ENCODE measurements around the gene CDH8.

The CDH8 gene

GRCh38 chr16:61862221-61863155 is 173.8 kb downstream of the CDH8 start:
- H3K4me3 ChIP-seq (ENCODE audit: control insufficient read depth, low read depth, low read length): no peak overlapping the region
- no peak for DNase-seq (ENCODE audit: low read depth)
- no peak for TF ChIP-seq CTCF (conservative IDR thresholded peaks at IDR 0.05; ENCODE audit: control insufficient read depth, insufficient read depth, low read depth, low read length)

- no peak for DNase-seq (ENCODE audit: low read depth)
- no peak for TF ChIP-seq CTCF (conservative IDR thresholded peaks at IDR 0.05; ENCODE audit: control insufficient read depth, insufficient read depth, low read depth, low read length)
- H3K4me3 ChIP-seq (ENCODE audit: control insufficient read depth, low read depth, low read length): no peak overlapping the region
These were observed 177.2 kb downstream of the CDH8 start for GRCh38 chr16:61858988-61859387.

- DNase-seq (ENCODE audit: low read depth): no peak
- no peak overlapping the region for H3K4me3 ChIP-seq (ENCODE audit: control insufficient read depth, low read depth, low read length)
- TF ChIP-seq CTCF (conservative IDR thresholded peaks at IDR 0.05; ENCODE audit: control insufficient read depth, insufficient read depth, low read depth, low read length): no peak
These were observed 193.6 kb downstream of the CDH8 start for GRCh38 chr16:61842666-61843065.

- H3K4me3 ChIP-seq (ENCODE audit: control insufficient read depth, low read depth, low read length): no peak overlapping the region
- no peak for DNase-seq (ENCODE audit: low read depth)
- TF ChIP-seq CTCF (conservative IDR thresholded peaks at IDR 0.05; ENCODE audit: control insufficient read depth, insufficient read depth, low read depth, low read length): no peak
These were observed 199.3 kb downstream of the CDH8 start for GRCh38 chr16:61836804-61837393.

GRCh38 chr16:61834082-61834481 is 202.2 kb downstream of the CDH8 start:
- TF ChIP-seq CTCF (conservative IDR thresholded peaks at IDR 0.05; ENCODE audit: control insufficient read depth, insufficient read depth, low read depth, low read length): no peak
- DNase-seq (ENCODE audit: low read depth): no peak
- H3K4me3 ChIP-seq (ENCODE audit: control insufficient read depth, low read depth, low read length): no peak overlapping the region

GRCh38 chr16:61831351-61831917 is 204.8 kb downstream of the CDH8 start:
- DNase-seq (ENCODE audit: low read depth): no peak
- H3K4me3 ChIP-seq (ENCODE audit: control insufficient read depth, low read depth, low read length): no peak overlapping the region
- TF ChIP-seq CTCF (conservative IDR thresholded peaks at IDR 0.05; ENCODE audit: control insufficient read depth, insufficient read depth, low read depth, low read length): no peak
